GM18505 (cell line): ENCODE measurements around the gene SLC6A13.

Experiments
- ATAC-seq: cut with Tn5 transposase; IDR thresholded peaks from one replicate; pipeline ENCODE4 v1.9.1; 2021; ENCODE audit not compliant: unreplicated experiment
- POLR2A ChIP-seq: IDR thresholded peaks from 4 replicates; pipeline ENCODE4 v1.6.1; 2011; ENCODE audit warnings: borderline replicate concordance; ENCODE audit not compliant: insufficient read depth, insufficient read length; ENCODE audit errors: extremely low read depth

Gene SLC6A13

GRCh38 chr12:275812-276211, 13.2 kb upstream of the SLC6A13 start:
- no peak for ATAC-seq

GRCh38 chr12:273382-273781, 10.7 kb upstream of the SLC6A13 start:
- no peak for ATAC-seq
- no peak for TF ChIP-seq POLR2A

More at GRCh38 chr12:275812-276211, 13.2 kb upstream of the SLC6A13 start:
- no peak for TF ChIP-seq POLR2A

GRCh38 chr12:272942-273341, 10.3 kb upstream of the SLC6A13 start:
- no peak for ATAC-seq
- TF ChIP-seq POLR2A = no peak

GRCh38 chr12:271161-271560, 8.5 kb upstream of the SLC6A13 start:
- no peak for ATAC-seq
- TF ChIP-seq POLR2A = no peak

GRCh38 chr12:269191-269590, 6.6 kb upstream of the SLC6A13 start:
- no peak for ATAC-seq
- TF ChIP-seq POLR2A = no peak

- no peak for ATAC-seq
- no peak for TF ChIP-seq POLR2A
Measured at GRCh38 chr12:268483-268840, 5.8 kb upstream of the SLC6A13 start.

GRCh38 chr12:267581-268482, 5.2 kb upstream of the SLC6A13 start:
- no peak for ATAC-seq
- TF ChIP-seq POLR2A = no peak

- no peak for TF ChIP-seq POLR2A
- no peak for ATAC-seq
Measured at GRCh38 chr12:265096-265495, 2.5 kb upstream of the SLC6A13 start.

GRCh38 chr12:264269-264668, 1.6 kb upstream of the SLC6A13 start:
- ATAC-seq = no peak
- TF ChIP-seq POLR2A = no peak

- no peak for TF ChIP-seq POLR2A
Measured at GRCh38 chr12:263574-263973, 938 bp upstream of the SLC6A13 start.

GRCh38 chr12:262113-262512, 523 bp downstream of the SLC6A13 start:
- TF ChIP-seq POLR2A = no peak
- no peak for ATAC-seq

More at GRCh38 chr12:263574-263973, 938 bp upstream of the SLC6A13 start:
- ATAC-seq = no peak

GRCh38 chr12:257521-258321, 4.9 kb downstream of the SLC6A13 start:
- TF ChIP-seq POLR2A = no peak
- ATAC-seq = no peak

- no peak for ATAC-seq
- no peak for TF ChIP-seq POLR2A
Measured at GRCh38 chr12:256958-257357, 5.7 kb downstream of the SLC6A13 start.

- no peak for ATAC-seq
- no peak for TF ChIP-seq POLR2A
Measured at GRCh38 chr12:256225-256624, 6.4 kb downstream of the SLC6A13 start.
